ENCODE measurements around the gene SYT17. TPM values are rescaled to one million over a fixed set of nuclear protein-coding genes. Genes with fewer than 3 reads are reported as not detected.

SYT17 gene
- total RNA-seq, 1 donor from 2014 or later = 10.7 TPM

DNA sequence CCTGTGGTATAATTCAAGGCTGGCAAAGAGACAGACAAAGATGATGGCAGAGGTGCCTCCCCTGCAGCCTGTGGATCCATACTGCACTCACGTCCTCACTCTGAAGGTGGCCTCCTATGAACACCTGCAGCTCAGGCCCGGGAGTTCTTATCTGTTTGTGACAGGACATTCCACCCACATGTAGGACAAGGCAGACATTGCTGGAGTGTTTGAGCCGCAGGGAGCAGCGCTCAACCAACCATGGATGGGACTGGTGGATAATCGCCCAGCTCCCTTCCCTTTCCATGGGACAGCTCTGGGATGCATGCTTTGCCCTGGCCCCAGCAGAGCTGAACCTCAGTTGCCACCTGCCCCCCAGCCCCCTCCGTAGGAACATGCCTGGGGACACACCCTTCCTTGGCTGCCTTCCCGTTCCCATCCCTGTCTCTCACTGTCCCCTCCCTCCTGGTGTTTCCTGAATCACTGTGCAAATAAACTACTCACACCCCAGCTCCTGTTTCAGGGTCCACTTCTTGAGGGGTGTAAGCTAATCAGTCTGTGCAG lies 32.1 kb upstream of the SYT17 start:
- DNase-seq (ENCODE audit: low spot score, unreplicated experiment) = no peak
- H3K9me3 Mint-ChIP-seq (ENCODE audit: low read depth) = no peaks in the 10 kb centered on the region
- H3K27me3 Mint-ChIP-seq = peaks cover 24% of the 10 kb centered on the region
- no peak overlapping the region for H3K27ac Mint-ChIP-seq
- H3K4me3 Mint-ChIP-seq (ENCODE audit: low read depth) = no peak overlapping the region
- H3K36me3 Mint-ChIP-seq (ENCODE audit: insufficient read depth) = no peaks in the 10 kb centered on the region
- TF ChIP-seq, protein P1, sequence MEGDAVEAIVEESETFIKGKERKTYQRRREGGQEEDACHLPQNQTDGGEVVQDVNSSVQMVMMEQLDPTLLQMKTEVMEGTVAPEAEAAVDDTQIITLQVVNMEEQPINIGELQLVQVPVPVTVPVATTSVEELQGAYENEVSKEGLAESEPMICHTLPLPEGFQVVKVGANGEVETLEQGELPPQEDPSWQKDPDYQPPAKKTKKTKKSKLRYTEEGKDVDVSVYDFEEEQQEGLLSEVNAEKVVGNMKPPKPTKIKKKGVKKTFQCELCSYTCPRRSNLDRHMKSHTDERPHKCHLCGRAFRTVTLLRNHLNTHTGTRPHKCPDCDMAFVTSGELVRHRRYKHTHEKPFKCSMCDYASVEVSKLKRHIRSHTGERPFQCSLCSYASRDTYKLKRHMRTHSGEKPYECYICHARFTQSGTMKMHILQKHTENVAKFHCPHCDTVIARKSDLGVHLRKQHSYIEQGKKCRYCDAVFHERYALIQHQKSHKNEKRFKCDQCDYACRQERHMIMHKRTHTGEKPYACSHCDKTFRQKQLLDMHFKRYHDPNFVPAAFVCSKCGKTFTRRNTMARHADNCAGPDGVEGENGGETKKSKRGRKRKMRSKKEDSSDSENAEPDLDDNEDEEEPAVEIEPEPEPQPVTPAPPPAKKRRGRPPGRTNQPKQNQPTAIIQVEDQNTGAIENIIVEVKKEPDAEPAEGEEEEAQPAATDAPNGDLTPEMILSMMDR (IDR thresholded peaks at IDR 0.05; ENCODE audit: unreplicated experiment) = no peak
- H3K4me1 Mint-ChIP-seq (ENCODE audit: low read depth) = peaks cover 3% of the 10 kb centered on the region

DNA sequence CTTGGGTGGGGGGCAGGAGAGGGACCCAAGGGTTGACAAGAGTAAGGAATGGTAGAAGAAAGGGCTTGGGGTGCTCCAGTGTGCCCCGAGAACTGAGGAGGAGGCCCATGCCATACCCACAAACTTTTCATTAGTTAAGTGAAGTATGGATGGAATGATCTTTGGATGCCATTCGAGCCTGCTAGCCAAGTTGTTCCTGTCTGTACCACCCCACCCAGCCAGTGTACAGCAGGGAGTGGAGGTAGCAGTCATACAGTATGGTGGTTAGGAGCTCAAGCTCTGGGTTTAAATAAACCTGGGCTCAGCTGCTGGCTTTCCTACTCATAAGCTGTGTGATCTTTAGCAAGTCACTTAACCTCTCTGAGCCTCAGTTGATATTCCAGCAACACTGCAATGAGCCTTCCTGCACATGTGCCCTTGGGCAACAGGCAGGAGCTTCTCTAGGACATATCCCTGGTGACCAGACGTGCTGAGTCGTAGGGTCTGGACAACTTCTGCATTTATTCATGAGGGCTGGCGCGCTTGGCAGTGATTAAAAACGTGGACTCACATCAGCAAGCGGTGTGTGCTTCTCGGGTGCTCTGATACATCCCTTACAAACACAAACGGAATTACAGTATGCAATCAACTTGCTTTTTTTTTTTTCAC lies 31.4 kb upstream of the SYT17 start:
- TF ChIP-seq, protein P1 (IDR thresholded peaks at IDR 0.05; ENCODE audit: unreplicated experiment) = no peak
- Mint-ChIP-seq H3K36me3 (ENCODE audit: insufficient read depth) (no peaks in the 10 kb centered on the region), H3K4me3 (ENCODE audit: low read depth) (no peak overlapping the region), H3K27me3 (peaks cover 20% of the 10 kb centered on the region), H3K9me3 (ENCODE audit: low read depth) (no peaks in the 10 kb centered on the region), H3K4me1 (ENCODE audit: low read depth) (peaks cover 3% of the 10 kb centered on the region), H3K27ac (no peak overlapping the region)
- DNase-seq (ENCODE audit: low spot score, unreplicated experiment) = no peak

DNA sequence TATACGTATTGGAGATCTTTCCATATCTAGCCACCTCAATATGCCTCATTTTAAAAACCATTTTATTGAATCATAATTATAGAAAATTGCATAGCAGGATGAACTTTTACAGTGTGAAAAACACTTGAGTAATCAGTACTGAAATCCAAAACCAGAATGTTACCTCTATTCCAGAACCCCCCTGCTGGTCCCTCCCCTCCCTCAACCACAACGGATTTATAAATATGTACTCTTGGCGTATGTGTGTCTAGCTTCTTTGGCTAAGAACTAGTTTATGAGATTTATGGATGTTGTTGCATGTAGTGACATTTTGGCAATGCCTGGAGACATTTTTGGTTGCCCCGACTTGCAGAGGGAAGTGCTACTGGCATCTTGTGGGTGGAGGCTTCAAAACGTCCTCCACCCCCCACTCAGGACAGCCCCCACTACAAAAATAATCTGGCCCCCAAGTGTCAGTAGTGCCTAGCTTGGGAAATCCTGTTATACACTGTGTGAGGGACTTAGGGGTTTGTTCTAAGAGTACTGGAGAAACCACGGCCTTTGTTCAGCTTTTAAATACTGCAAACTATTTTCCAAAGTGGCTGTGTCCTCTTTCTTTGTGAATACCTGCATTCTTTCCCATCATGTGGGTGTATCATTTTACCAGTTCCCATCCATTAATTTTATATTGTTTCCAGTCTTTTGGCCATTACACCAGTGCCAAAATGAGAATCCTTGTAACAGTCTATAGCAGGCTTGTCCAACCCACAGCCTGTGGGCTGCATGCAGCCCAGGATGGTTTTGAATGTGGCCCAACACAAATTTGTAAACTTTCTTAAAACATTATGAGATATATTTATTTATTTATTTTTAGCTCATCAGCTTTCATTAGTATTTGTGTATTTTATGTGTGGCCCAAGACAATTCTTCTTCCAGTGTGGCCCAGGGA lies 30.6 kb upstream of the SYT17 start:
- H3K4me3 Mint-ChIP-seq (ENCODE audit: low read depth) = no peak overlapping the region
- H3K36me3 Mint-ChIP-seq (ENCODE audit: insufficient read depth) = no peaks in the 10 kb centered on the region
- no peak overlapping the region for H3K27ac Mint-ChIP-seq
- no peaks in the 10 kb centered on the region for H3K9me3 Mint-ChIP-seq (ENCODE audit: low read depth)
- TF ChIP-seq, protein P1 (IDR thresholded peaks at IDR 0.05; ENCODE audit: unreplicated experiment) = no peak
- H3K27me3 Mint-ChIP-seq = peaks cover 20% of the 10 kb centered on the region
- no peak for DNase-seq (ENCODE audit: low spot score, unreplicated experiment)
- H3K4me1 Mint-ChIP-seq (ENCODE audit: low read depth) = peaks cover 3% of the 10 kb centered on the region

DNA sequence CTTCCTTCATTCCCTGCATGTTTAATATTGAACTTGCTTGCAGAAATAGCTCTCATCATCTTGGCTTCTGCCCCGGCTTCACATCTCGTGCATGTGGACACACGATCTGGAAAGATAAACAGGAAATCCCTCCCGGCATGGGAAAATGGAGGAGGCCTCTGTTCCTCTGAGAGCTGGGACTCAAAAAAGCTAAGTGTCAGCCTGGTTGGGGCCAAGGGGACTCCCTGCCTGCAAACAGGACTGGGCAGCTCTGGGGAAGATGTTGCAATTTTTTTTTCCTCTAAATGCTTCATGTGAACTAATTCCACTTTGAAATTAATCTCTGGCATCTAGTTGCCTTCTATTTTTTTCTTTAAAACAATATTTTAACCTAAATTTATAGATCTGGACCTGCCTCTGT lies 29.4 kb upstream of the SYT17 start:
- Mint-ChIP-seq H3K36me3 (ENCODE audit: insufficient read depth) (no peaks in the 10 kb centered on the region), H3K27me3 (peaks cover 22% of the 10 kb centered on the region), H3K4me3 (ENCODE audit: low read depth) (no peak overlapping the region), H3K27ac (no peak overlapping the region), H3K9me3 (ENCODE audit: low read depth) (no peaks in the 10 kb centered on the region), H3K4me1 (ENCODE audit: low read depth) (peaks cover 3% of the 10 kb centered on the region)
- no peak for DNase-seq (ENCODE audit: low spot score, unreplicated experiment)
- TF ChIP-seq, protein P1 (IDR thresholded peaks at IDR 0.05; ENCODE audit: unreplicated experiment) = no peak

DNA sequence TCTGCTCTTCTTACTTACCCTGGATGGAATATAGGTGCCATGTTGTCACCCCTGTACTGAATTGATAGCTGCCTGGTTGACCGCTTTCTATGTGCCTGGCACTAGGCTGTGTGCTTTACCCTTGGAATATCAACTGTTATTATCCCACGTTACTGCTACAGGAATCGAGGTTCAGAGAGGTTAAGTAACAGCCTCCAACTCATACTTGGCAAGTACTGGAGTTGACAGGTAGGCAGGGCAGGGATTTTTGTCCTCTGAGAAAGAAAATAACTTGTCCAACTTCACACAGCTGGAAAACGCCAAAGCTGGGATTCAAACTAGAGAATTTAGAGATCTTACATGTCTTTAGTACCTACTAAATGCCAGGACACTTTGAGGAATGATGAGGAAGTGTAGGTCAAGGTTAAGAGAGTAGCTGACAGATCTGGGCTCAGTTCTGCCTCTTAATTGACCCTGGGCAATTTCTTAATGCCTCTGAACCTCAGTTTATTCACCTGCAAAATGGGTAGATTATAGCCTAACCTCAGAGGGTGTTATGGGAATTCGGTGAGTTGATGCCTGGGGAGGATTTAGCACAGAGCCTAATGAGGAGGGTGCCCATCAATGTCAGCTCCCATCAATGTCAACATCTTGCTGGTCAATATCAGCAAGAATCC lies 28.5 kb upstream of the SYT17 start:
- H3K27me3 Mint-ChIP-seq = peaks cover 24% of the 10 kb centered on the region
- no peak overlapping the region for H3K27ac Mint-ChIP-seq
- peaks cover 3% of the 10 kb centered on the region for H3K4me1 Mint-ChIP-seq (ENCODE audit: low read depth)
- H3K36me3 Mint-ChIP-seq (ENCODE audit: insufficient read depth) = no peaks in the 10 kb centered on the region
- no peak for DNase-seq (ENCODE audit: low spot score, unreplicated experiment)
- H3K4me3 Mint-ChIP-seq (ENCODE audit: low read depth) = no peak overlapping the region
- no peaks in the 10 kb centered on the region for H3K9me3 Mint-ChIP-seq (ENCODE audit: low read depth)
- TF ChIP-seq, protein P1 (IDR thresholded peaks at IDR 0.05; ENCODE audit: unreplicated experiment) = no peak
